OCI-LY7 (cell line): ENCODE data around the gene C16orf96. TPM values are rescaled to one million over a fixed set of nuclear protein-coding genes. Genes with fewer than 3 reads are reported as not detected.
A peak's percentile ranks its signal among the peaks of the same experiment; 100 is the strongest.

ENCODE experiments used
- BruUV-seq: library from RNA; stranded (reverse); fragments of 400-500 nt; replicated peaks from 2 replicates; lab custom pipeline; 2021; lab: Mats Ljungman, UMichigan
- CTCF ChIA-PET: fragments of 300-600 bp; sonication (Branson Sonifier 250); formaldehyde crosslinking; loops from one replicate; lab custom pipeline; 2022; ENCODE audit warnings: antibody characterized with exemption; ENCODE audit not compliant: unreplicated experiment; lab: Charles Lee
- POLR2A ChIA-PET: fragments of 300-600 bp; sonication (Branson Sonifier 250); formaldehyde crosslinking; loops from one replicate; lab custom pipeline; 2022; ENCODE audit warnings: antibody characterized with exemption; lab: Charles Lee
- DNase-seq: peaks from one replicate; pipeline ENCODE4 v3.0.0-alpha.2; 2015; ENCODE audit warnings: low spot score
- H2AFZ ChIP-seq: fragments of 200-600 bp; sonication (generic), shearing (Covaris generic); 2 replicates; pipeline ENCODE4 v1.6.1; 2014; ENCODE audit warnings: mild to moderate bottlenecking, antibody characterized with exemption, low read length, moderate library complexity
- H3K27ac ChIP-seq: fragments of 200-600 bp; sonication (generic); 2 replicates; pipeline ENCODE4 v1.5.1; 2014; ENCODE audit warnings: mixed run types, low read depth, mild to moderate bottlenecking, moderate library complexity, low read length, inconsistent platforms; ENCODE audit not compliant: poor library complexity, severe bottlenecking
- H3K36me3 ChIP-seq: fragments of 200-600 bp; sonication (generic); 2 replicates; pipeline ENCODE4 v1.6.1; 2014; ENCODE audit warnings: mild to moderate bottlenecking, antibody characterized with exemption, low read length, moderate library complexity, mixed read lengths; ENCODE audit not compliant: insufficient read depth
- H3K4me1 ChIP-seq: fragments of 200-600 bp; sonication (generic); 2 replicates; pipeline ENCODE4 v1.5.1; 2014; ENCODE audit warnings: mild to moderate bottlenecking, low read length; ENCODE audit not compliant: insufficient read depth, poor library complexity, severe bottlenecking
- H3K4me2 ChIP-seq: fragments of 200-600 bp; sonication (generic); 2 replicates; pipeline ENCODE4 v1.6.1; 2014; ENCODE audit warnings: mild to moderate bottlenecking, low read length
- H3K4me3 ChIP-seq: fragments of 200-600 bp; sonication (generic); 2 replicates; pipeline ENCODE4 v1.5.1; 2014; ENCODE audit warnings: mild to moderate bottlenecking, low read depth, low read length; ENCODE audit not compliant: poor library complexity, severe bottlenecking
- H3K79me2 ChIP-seq: fragments of 200-600 bp; sonication (generic); 2 replicates; pipeline ENCODE4 v1.6.1; 2016; ENCODE audit warnings: low read depth, mild to moderate bottlenecking, low read length, moderate library complexity, mixed read lengths; ENCODE audit not compliant: insufficient read depth
- H3K9me2 ChIP-seq: fragments of 200-600 bp; sonication (generic); 2 replicates; pipeline ENCODE4 v1.6.1; 2016; ENCODE audit warnings: mild to moderate bottlenecking, low read length, mixed read lengths; ENCODE audit not compliant: insufficient read depth
- H3K9me3 ChIP-seq: fragments of 200-600 bp; sonication (generic); 2 replicates; pipeline ENCODE4 v1.6.1; 2014; ENCODE audit warnings: mild to moderate bottlenecking, mixed run types, low read length, mixed read lengths
- H4K20me1 ChIP-seq: fragments of 200-600 bp; sonication (generic); 2 replicates; pipeline ENCODE4 v1.6.1; 2014; ENCODE audit warnings: mild to moderate bottlenecking, antibody characterized with exemption, low read length, moderate library complexity, mixed read lengths; ENCODE audit not compliant: insufficient read depth
- EZH2phosphoT487 ChIP-seq: fragments of 200-600 bp; sonication (generic); IDR thresholded peaks from 2 replicates; pipeline ENCODE4 v1.6.1; 2018; ENCODE audit warnings: low read depth, borderline replicate concordance, mild to moderate bottlenecking, mixed run types, antibody characterized with exemption, low read length, moderate library complexity, mixed read lengths
- intact Hi-C: fragments of 100-400 bp; cut with micrococcal nuclease; formaldehyde crosslinking; loops from one replicate; pipeline ENCODE4 v1.10.0; 2022; ENCODE audit not compliant: unreplicated experiment
- total RNA-seq, 2 experiments: library from RNA; depleted of rRNA in 1 of 2; stranded (reverse); fragments of >200 nt in 1 of 2; shearing (Covaris generic) in 1 of 2; gene quantifications; 2 replicates each; pipeline ENCODE4 v1.2.3, GENCODE V29; 2014 to 2022
- TF ChIP-seq, protein P1 (sequence below): fragments of 200-600 bp; sonication (generic); conservative IDR thresholded peaks from 2 replicates; pipeline ENCODE4 v1.5.1; 2014; ENCODE audit warnings: mild to moderate bottlenecking, antibody characterized with exemption, low read length, moderate library complexity, mixed read lengths

The C16orf96 gene
- total RNA-seq, 2 experiments from 2014 or later, result 0.13 to 0.27 TPM

DNA sequence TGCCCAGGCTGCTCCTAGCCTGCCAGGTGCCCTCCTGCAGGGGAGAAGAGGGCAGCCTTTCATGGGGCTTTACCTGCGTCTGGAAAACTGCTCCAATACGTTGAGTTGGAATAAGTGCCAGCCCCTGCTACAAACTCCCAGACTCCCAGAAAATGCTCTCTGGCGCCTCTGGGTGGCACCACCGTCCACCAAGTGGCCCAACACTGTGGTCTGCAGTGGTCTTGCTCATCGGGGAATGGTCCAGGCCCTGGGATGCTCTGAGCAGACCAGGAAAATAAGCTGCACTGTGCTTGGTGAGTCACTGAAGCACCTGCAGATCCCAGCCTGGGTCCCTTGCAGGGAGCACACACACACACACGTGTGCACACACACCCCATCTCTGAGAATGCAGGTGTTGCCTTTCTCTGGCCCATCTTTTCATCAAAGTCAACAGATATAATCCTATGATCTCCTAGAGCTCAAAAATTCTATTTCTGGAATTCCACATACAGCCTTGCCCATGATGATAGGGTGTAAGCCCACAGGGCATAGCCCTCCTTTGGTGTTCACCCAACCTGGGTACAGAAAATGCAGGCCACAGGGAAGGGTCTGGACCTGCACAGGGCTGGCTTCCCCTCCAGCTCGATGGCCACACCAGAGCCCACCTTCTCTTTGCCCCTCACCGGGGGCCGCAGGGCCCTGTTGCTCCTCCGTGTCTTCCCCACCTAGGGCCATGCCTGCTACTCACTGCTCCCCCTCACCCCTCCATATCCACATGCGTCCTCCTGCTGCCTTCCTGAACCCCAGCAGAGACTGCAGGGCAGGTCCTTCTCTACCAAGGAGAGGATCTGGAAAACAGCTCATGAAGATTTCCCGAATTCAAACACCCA is 38.1 kb upstream of the C16orf96 start:
- POLR2A ChIA-PET, result interaction anchor here (0.5 kb wide), 1 partner anchor 96 kb away, joined by 3 read pairs; no protein-coding TSS in a partner anchor
- CTCF ChIA-PET, result interaction anchor here (0.6 to 2.0 kb wide), 3 partner anchors 11 to 44 kb away, joined by 3 to 5 read pairs (median 4); no protein-coding TSS in a partner anchor
- H2AFZ ChIP-seq, result no peak overlapping the region
- no peak overlapping the region for H3K4me2 ChIP-seq
- no peaks in the 10 kb centered on the region for H3K9me2 ChIP-seq
- no TSS peak for BruUV-seq
- TF ChIP-seq, protein P1, sequence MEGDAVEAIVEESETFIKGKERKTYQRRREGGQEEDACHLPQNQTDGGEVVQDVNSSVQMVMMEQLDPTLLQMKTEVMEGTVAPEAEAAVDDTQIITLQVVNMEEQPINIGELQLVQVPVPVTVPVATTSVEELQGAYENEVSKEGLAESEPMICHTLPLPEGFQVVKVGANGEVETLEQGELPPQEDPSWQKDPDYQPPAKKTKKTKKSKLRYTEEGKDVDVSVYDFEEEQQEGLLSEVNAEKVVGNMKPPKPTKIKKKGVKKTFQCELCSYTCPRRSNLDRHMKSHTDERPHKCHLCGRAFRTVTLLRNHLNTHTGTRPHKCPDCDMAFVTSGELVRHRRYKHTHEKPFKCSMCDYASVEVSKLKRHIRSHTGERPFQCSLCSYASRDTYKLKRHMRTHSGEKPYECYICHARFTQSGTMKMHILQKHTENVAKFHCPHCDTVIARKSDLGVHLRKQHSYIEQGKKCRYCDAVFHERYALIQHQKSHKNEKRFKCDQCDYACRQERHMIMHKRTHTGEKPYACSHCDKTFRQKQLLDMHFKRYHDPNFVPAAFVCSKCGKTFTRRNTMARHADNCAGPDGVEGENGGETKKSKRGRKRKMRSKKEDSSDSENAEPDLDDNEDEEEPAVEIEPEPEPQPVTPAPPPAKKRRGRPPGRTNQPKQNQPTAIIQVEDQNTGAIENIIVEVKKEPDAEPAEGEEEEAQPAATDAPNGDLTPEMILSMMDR, result peak; percentile 87
- TF ChIP-seq EZH2phosphoT487, result no peak
- no peak overlapping the region for H3K27ac ChIP-seq
- no peak overlapping the region for H3K4me3 ChIP-seq
- H3K79me2 ChIP-seq, result no peaks in the 10 kb centered on the region
- H3K4me1 ChIP-seq, result peaks cover 9% of the 10 kb centered on the region
- H4K20me1 ChIP-seq, result no peaks in the 10 kb centered on the region
- peaks cover 7% of the 10 kb centered on the region; the same call in 1 of the 2 replicates for H3K36me3 ChIP-seq
- DNase-seq, result peak; percentile 49
- intact Hi-C loops, result loop anchor here (1.0 kb wide), 2 partner anchors 30 to 67 kb away; no protein-coding TSS in a partner anchor
- H3K9me3 ChIP-seq, result no peaks in the 10 kb centered on the region

DNA sequence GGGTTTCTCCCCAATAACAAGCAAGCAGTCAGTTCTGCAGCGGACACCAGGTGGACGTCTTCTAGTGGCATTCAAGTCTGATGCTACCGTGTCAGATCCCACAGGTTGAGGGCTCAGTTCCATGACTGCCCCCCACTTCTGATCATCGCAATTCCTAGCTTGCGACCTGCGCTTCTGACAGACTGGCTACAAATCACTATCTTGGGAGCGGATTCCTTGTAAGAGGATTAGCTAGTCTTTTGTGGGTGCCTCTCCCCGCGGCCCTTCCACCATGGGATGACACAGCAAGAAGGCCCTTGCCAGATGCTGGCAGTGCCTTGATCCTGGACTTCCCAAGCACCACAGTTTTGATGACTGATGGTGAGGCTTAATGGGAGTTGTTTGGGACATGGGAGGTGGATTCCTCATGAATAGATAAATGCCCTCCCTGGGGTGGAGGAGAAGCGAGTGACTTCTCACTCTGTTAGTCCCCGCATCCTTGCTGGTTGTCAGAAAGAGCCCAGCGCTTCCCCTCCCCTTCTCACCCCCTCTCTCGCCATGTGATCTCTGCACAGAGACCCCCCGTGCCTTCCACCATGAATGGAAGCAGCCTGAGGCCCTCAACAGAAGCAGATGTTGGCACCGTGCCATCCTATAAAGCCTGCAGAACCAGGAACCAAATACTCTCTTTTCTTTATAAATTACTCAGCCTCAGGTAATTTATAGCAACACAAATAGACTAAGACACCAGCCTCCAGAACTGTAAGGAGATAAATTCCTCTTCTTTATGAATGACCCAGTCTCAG is 36.7 kb upstream of the C16orf96 start:
- no peaks in the 10 kb centered on the region for H3K9me2 ChIP-seq
- H3K4me1 ChIP-seq, result peaks cover 9% of the 10 kb centered on the region
- no peak overlapping the region for H2AFZ ChIP-seq
- H3K79me2 ChIP-seq, result no peaks in the 10 kb centered on the region
- ChIA-PET POLR2A (no interaction called here), CTCF (interaction anchor here (2.0 kb wide), 1 partner anchor 29 kb away, joined by 5 read pairs; no protein-coding TSS in a partner anchor)
- no peaks in the 10 kb centered on the region for H3K9me3 ChIP-seq
- no peaks in the 10 kb centered on the region for H4K20me1 ChIP-seq
- intact Hi-C loops, result no loop called here
- no peaks in the 10 kb centered on the region; the same call in 1 of the 2 replicates for H3K36me3 ChIP-seq
- no TSS peak for BruUV-seq
- no peak overlapping the region for H3K27ac ChIP-seq
- H3K4me2 ChIP-seq, result no peak overlapping the region
- H3K4me3 ChIP-seq, result no peak overlapping the region
- DNase-seq, result no peak
- TF ChIP-seq, protein P1, result no peak
- TF ChIP-seq EZH2phosphoT487, result no peak
